Activated CD4-positive, CD25-positive, alpha-beta regulatory T cell treated with anti-CD3 and anti-CD28 coated beads, Interleukin-2, amount 50 U/mL, for 24 hours (primary cell): ENCODE data around the gene SPEM3.

ENCODE experiments used
- ATAC-seq, 2 donors: fragments of 150-1000 bp; cut with Tn5 transposase; one replicate each; pipeline ENCODE4 v1.10.0; 2021; ENCODE audit warnings: mild to moderate bottlenecking in 1 of 2, moderate library complexity in 1 of 2

The SPEM3 gene

DNA sequence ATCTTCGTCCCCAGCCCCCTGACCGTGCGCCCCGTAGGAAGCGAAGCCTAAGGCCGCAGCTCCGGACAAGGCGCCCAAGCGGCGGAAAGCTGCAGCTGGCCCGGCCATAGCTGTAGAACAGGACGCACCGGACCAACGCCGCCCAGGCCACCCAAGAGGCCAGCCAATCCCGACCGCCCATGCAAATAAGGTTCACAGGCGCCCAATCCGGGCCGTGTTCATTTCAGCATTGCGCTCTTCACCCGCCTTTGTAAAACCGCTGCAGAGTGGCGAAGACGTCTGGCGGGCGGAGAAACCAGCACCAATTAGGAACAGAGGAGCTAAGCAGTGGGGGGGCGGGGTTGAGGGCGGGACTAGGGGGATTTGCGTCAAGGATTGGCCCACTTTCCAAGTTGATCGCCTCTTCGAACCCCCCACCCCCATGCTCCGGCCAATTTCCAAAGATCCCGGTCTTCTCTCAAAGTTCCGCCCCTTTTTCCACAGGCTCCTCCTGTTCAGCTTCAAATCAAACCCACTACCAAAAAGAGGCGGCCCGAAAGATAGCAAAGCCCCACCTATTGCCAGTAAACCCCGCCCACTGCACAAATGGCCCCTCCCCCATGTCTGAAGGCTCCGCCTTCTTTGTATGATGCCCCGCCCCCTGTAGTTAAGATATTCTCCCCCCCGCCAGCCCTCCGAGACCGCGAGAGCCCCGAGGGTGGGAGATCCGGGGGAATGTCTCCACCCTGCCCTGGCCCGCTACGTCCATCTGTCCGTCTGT is 24.5 kb upstream of the SPEM3 start, which contains the start of gene TMEM256:
Gene TMEM256 (minus strand): TSS at position 121 of the 760 bp plus-strand sequence. CDS start 13 bp downstream, at position 108.
- ATAC-seq, result peak; percentile 96 to 97

DNA sequence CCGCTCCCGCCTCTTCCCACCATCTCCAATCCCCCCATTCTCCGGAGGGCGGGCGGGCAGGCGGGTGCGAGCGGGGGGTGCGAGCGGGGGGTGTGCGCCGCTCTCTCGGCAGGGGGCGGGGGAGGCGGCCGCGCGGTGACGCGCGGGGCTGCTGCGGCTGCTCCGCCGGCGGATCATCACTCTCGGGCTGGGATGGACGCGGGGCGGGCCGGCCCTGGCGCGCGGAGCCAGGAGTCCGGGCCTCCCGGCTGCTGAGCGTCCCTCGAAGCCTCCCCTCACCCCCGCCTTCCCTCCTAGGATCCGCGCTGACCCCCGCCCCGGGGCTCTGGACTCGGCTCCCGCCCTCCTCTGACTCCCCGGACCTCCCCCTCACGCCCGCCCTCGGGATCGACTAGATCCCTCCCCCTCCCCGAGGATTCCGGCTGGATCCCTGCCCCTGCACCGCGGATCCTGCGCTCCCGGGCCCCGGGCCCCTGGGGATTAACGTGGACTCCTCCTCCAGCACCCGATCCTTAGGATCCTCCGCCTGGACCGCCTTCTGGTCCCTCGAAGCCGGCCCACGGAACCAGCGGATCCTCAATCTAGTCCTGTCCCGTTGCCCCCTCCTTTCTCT is 23.8 kb upstream of the SPEM3 start:
- ATAC-seq, result peak; percentile 34 to 44

DNA sequence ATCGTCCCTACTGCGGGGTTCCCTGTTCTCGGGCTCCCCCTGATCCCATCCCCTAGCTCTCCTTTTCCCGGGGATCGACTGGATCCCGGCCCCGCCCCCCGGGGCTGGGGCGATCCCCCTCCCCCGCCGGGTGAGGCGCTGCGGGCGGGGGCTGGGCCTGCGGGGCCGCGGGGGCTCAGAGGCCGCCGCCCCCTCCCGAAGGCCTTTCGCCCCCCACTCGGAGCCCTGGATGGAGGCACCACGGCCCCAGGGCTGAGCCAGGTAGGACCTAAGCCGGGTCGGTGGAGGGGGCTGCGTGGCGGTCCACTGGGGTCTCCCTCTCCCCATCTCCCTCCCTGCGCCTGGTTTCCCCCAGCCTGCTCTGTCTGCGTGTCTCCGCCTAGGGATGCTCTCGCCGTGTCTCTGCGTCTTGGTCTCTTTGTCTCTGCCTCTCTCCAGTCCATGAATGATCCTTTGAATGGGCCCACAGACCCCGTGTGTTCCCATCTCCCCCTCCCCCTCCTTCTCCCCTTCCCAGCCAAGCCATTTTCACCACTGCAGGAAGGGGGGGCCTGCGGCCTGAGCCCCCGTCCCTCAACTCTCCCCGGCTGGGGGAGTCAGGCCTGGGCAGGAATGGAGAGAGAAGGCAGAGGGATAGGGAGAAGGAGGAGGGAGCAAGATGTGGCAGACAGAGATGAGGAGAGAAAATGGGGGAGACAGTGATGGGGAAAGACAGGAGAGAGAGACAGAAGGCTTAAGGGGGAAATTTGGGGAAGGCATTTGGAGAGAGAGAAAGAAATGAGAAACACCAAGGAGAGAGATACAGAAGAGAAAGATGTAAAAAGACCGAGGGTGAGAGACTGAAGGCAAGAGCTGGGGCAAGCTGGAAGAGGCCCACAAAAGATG is 23.1 kb upstream of the SPEM3 start:
- ATAC-seq, result no peak

GRCh38 chr17:7406235-7406825 is 22.3 kb upstream of the SPEM3 start:
- ATAC-seq, result no peak

- no peak for ATAC-seq
Observed at GRCh38 chr17:7407082-7407481, 21.6 kb upstream of the SPEM3 start.

- no peak for ATAC-seq
Observed at GRCh38 chr17:7407485-7408251, 21.0 kb upstream of the SPEM3 start, which contains the start of gene NLGN2. Gene NLGN2 (plus strand): TSS chr17:7407845. CDS start chr17:7408256, 411 bp downstream.

GRCh38 chr17:7408252-7408727 is 20.4 kb upstream of the SPEM3 start:
- no peak for ATAC-seq

- ATAC-seq, result no peak
Observed at GRCh38 chr17:7408863-7409262, 19.8 kb upstream of the SPEM3 start.

GRCh38 chr17:7409716-7410115 is 18.9 kb upstream of the SPEM3 start:
- no peak for ATAC-seq

DNA sequence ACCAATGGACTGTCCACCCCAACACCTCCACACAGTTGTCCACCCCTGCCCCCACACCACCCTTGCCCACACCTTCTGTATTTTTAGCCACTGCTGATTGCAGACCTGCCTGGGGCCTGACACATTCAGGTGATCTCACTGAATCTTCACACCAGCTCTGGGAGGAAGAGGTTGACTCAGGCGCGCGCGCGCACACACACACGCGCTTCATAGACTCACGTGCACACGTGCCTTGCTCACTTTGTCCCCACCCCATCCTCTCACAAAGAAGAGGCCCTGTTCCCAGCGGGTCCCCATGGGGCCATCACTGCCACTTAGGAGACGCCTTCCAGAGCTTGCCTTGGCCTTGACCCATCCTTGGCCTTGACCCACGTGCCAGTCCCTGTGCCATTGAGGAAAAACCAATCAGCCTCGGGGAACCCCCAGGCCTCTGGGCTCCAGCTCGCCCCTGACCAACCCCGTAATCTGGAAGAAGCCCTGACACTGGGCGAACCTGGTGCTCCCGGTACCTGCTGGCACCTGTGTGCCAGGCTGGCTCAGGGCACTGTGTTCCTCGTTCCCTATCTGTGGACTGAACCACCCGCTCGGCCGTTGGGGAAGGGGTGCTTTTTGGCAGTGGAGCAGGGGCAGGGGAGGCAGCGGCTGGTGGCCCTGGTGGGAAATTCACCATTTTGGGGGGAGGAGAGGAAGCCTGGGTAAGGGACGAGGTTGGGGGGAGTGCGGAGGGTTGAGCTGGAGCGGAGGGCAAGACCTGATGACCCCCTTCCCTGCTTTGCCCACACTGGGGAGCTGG is 17.8 kb upstream of the SPEM3 start:
- no peak for ATAC-seq

- ATAC-seq, result no peak
Observed at GRCh38 chr17:7411427-7411750, 17.3 kb upstream of the SPEM3 start.

DNA sequence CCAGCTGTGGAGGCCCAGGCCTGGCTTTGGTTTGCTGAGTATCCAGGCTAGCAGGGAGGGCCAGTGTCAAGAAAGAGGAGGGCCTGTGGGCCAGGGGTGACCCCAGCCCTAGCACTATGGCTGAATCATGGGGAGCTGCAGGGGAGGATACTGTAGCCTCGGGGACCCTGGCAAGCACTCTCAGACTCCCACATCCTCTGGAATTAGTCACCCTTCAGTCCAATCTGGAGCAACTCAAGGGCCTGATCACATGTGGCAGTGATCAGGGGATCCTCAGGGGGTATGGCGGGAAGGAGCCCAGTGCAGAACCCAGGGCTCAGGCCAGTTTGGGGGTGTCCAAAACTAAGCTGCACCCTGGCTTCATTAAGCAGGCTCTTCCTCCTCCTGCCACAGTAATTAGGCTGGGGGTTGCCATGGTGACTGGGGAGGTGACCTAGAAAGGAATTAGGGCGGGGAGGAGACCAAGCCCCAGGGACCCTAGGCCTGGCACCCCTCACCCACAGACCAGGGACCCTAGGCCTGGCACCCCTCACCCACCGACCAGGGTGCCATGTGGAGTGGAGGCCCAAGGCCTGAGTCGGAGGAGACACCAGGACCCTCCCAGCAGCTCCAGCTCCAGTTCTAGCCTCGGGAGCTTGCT is 15.2 kb upstream of the SPEM3 start:
- no peak for ATAC-seq

DNA sequence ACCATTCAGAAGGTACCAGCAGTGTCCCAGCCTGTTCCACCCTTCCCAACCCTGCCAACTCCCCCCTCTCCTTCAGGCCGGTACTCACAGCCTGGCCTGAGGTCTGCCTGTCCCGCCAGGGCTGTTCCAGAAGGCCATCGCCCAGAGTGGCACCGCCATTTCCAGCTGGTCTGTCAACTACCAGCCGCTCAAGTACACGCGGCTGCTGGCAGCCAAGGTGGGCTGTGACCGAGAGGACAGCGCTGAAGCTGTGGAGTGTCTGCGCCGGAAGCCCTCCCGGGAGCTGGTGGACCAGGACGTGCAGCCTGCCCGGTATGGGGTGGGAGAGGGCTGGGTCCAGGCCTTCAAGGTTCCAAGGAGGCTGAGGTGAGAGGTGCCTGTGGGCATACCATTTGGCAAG is 13.8 kb upstream of the SPEM3 start:
- ATAC-seq, result no peak

DNA sequence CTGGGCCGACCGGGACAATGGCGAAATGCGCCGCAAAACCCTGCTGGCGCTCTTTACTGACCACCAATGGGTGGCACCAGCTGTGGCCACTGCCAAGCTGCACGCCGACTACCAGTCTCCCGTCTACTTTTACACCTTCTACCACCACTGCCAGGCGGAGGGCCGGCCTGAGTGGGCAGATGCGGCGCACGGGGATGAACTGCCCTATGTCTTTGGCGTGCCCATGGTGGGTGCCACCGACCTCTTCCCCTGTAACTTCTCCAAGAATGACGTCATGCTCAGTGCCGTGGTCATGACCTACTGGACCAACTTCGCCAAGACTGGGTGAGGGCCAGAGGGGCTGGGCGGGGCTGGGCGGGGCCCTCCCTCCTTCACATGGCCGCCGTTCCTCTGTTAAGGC is 12.9 kb upstream of the SPEM3 start:
- no peak for ATAC-seq

DNA sequence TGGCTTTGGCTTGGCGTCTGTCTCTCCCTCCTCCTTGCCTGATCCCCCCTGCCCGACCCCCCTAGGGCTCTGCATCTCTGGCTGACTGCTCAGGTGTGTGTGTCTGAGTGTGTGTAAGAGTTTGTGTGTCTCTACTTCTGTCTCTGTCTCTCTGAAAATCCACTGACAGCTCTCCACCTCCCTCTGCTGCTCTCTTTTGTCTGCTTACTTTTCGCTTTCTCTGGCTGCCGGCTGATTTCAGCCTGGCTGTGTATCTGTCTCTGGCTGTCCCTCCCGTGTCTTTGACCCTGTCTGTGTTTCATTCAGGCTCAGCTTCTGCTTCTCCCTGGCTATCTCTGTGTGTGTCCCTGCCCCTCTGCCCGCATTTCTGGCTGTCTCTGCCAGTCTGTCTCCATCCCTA is 12.3 kb upstream of the SPEM3 start:
- ATAC-seq, result no peak

DNA sequence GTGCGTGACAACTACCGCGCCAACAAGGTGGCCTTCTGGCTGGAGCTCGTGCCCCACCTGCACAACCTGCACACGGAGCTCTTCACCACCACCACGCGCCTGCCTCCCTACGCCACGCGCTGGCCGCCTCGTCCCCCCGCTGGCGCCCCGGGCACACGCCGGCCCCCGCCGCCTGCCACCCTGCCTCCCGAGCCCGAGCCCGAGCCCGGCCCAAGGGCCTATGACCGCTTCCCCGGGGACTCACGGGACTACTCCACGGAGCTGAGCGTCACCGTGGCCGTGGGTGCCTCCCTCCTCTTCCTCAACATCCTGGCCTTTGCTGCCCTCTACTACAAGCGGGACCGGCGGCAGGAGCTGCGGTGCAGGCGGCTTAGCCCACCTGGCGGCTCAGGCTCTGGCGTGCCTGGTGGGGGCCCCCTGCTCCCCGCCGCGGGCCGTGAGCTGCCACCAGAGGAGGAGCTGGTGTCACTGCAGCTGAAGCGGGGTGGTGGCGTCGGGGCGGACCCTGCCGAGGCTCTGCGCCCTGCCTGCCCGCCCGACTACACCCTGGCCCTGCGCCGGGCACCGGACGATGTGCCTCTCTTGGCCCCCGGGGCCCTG is 11.5 kb upstream of the SPEM3 start:
- no peak for ATAC-seq

DNA sequence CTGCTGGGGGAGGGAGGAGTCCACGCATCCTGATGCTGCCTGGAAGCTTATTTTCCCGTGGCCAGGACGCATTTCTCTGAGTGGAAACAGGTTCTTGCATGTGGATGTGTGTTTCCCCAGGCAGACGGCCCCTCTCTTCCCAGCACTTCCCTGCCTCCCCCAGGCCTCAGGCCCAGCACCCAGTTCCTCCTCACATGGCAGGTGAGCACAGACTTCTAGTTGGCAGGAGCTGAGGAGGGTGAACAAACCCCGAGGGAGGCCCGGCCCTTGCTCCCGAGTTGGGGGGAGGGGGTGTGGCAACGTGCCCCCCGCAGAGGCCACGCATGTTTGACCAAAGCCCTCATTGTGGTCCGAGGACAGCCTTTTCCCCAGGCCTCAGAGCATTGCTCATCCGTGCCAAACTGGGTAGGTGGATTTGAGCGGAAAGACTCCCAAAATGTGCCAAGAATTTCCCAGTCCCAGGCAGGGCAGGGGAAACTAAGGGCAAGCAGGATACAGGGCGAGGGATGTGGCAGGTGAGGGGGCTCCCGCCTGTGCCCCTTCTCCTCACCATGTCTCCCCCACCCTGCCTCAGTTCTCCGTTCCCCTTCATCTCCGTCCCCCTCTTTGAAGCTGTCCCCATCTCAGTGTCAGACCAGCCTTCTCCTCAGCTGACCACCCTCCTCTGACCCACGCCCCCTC is 10.0 kb upstream of the SPEM3 start:
- no peak for ATAC-seq

GRCh38 chr17:7419819-7420610 is 8.6 kb upstream of the SPEM3 start, which contains the start of gene SPEM1:
Gene SPEM1 (plus strand): TSS chr17:7420324. CDS start chr17:7420385, 61 bp downstream.
- ATAC-seq, result no peak

DNA sequence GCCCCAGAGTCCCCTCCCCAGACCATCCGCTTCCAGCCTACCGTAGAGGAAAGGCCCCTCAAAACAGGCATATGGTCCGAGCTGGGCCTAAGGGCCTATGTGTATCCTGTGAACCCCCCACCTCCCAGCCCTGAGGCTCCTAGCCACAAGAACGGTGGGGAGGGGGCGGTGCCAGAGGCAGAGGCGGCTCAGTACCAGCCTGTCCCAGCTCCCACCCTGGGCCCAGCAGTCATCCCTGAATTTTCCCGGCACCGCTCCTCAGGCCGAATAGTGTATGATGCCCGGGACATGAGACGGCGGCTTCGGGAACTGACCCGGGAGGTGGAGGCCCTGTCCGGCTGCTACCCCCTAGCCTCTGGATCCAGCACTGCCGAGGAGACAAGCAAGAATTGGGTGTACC is 7.5 kb upstream of the SPEM3 start:
- ATAC-seq, result no peak
